Activated CD4-positive, alpha-beta T cell treated with anti-CD3 and anti-CD28 coated beads, Interleukin-10, Interleukin-2, amounts not matched to agents 100 ng/mL and 50 ng/mL, durations not matched to agents 16 hours and 8 hours (primary cell): ENCODE measurements around the gene TAT.

ENCODE experiments used
- DNase-seq: peaks from one replicate; pipeline ENCODE4 v3.0.0-alpha.2; 2020

TAT gene

DNA sequence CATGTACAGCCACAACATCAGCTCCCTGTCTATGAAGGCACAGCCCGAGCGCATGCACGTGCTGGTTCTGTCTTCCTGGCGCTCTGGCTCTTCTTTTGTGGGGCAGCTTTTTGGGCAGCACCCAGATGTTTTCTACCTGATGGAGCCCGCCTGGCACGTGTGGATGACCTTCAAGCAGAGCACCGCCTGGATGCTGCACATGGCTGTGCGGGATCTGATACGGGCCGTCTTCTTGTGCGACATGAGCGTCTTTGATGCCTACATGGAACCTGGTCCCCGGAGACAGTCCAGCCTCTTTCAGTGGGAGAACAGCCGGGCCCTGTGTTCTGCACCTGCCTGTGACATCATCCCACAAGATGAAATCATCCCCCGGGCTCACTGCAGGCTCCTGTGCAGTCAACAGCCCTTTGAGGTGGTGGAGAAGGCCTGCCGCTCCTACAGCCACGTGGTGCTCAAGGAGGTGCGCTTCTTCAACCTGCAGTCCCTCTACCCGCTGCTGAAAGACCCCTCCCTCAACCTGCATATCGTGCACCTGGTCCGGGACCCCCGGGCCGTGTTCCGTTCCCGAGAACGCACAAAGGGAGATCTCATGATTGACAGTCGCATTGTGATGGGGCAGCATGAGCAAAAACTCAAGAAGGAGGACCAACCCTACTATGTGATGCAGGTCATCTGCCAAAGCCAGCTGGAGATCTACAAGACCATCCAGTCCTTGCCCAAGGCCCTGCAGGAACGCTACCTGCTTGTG lies 40.0 kb downstream of the TAT start:
- no peak for DNase-seq

DNA sequence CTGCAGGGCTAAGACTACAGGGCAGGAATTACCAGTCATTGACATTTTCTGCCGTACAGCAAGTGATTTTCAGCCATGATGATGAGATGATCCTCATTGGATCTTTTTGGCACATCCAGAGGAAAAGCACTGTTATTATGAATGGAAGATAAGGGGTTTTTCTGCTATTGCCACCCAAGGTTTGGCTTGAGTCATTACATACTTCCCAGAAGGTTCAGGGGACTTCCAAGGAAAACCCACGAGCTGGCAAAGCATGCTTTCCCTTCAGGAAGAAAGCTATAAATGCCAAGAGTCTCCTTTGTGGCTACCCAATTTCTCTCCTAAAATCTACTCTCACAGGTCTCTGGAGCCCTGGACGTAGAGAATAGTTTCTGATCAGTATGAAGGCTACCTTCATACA lies 44.5 kb downstream of the TAT start:
- DNase-seq = no peak

DNA sequence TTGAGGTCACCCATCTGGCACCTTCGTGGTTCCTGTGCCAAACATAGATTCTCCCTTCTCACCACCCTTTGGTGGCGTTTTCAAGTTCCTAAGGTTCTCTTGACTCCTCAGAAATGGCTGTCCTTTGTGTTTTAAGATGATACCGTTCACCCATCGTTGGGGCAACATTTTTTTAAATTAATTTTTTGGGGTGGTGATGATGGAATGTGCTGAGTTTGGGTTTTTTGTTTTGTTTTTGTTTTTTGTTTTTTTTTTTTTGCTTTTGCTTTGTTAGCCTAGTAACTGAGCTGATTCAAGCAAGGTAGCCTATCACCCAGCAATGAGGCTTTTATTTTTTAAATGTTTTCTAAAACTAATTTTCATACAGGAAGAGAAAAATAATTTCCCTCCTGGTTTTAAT lies 48.0 kb downstream of the TAT start:
- no peak for DNase-seq

DNA sequence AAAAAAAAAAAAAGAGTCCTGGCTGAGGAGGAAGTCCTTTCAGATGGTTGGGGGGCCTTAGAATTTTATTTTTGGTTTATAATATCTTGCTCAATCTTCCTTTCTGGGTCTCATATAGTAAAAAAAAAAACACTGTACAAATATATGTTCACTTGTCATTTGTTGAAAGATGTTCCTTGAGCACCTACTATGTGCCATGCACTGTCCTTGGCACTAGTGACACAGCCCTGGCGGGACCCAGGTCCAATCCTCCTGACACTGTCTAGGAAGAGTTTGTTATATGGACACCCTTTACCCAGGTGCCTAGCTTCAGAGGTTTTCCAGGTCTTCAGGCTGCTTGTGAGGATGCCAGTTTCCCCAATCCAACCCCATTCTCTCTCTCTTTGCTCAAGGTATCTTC lies 48.6 kb downstream of the TAT start:
- DNase-seq = no peak

DNA sequence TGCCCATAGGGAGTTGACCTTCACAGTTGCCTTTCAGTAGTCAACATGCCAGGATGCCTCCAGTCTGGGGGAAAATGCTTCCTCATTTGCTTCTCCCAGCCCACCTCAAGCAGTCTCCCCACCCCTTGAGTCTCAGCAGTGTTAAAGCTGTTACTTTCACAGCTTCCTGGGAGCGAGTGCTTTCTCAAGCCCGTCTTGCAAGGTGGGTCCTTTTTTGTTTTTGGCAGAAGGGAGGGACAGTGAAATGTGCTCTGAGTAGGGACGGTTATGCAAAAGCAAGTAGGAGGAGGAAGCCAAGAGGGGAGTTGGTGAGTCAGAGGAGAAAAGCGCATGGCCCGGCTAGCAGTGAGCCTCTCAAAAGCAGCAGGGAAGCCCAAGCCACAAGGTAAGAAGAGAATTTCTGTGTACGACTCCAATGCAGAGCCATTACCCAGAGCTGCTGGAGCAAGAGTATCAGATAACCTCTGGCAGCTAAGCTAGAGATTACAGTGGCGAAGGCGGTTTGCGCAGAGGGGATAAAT lies 50.7 kb downstream of the TAT start, which contains the start of gene CHST4:
CHST4 (plus strand) TSS at position 316 of the 521 bp plus-strand sequence. CDS start 10,252 bp downstream, outside the sequence.
- peak; percentile 2 for DNase-seq

DNA sequence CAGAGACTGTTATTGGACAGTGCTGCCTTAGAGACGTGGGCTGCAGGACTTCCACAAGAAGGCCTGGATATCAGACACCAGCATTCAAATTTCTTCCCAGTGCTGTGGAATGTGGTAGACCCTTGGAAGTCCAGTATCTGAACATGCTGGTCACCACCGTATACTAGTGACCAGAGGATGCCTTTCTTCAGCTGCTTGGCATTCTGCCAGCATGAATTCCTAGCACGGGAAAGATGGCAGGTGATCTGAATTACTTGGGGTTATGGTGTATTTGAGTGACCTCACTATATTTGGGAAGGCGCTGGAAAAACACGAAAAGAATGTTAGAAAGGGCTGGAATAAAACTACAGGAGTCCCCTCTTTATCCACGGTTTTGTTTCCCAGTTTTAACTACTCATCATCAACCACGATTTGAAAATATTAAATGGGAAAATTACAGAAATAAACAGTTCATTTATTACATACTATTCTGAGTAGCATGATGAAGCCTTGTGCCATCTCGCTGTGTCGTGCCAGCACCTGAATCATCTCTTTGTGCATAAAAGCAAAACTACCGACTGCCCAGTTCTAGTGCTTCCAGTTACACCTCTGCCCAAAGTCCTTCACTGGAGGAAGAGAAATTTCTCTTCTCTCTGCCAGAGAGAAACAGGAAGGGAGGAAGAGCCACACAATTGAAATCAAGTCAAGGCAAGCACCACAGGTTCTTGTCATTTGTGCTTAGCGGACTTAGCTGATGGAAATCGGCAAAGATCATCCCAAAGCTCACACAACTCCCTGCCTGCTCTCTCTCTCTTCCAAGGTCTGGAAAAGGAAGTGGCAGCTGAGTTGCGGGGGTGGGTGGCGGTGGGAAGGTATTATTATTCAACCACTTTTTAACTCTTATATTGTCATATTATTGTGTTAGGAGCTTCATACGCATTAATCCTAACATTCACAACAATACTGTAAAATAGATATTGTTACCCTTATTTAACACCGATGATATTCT lies 52.0 kb downstream of the TAT start:
- DNase-seq = no peak

DNA sequence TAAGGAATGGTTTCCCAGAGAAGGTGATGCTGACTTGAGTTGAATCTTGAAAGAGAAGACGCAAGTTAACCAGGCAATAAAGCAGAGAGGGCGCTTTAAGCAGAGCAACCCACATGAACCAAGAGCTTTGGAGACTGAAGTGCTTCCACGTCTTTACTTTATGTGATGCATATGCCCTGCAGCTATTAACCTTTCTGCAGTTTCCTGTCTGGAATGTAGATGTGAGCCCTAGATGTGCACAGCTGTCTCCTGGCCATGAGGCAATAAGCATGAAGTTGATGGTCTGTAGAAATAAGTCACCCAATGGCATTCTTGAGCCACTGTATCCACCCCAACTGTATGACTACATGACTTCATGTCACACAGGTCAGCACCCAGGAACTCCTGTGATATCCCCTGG lies 56.3 kb downstream of the TAT start:
- no peak for DNase-seq
